HG03135 (cell line): ENCODE results near the gene CHST2.
A peak's percentile ranks its signal among the peaks of the same experiment; 100 is the strongest.

Experiments
- ATAC-seq: cut with Tn5 transposase; IDR thresholded peaks from one replicate; pipeline ENCODE4 v1.9.1; 2021; ENCODE audit warnings: mild to moderate bottlenecking, moderate library complexity; ENCODE audit not compliant: unreplicated experiment

The CHST2 gene

DNA sequence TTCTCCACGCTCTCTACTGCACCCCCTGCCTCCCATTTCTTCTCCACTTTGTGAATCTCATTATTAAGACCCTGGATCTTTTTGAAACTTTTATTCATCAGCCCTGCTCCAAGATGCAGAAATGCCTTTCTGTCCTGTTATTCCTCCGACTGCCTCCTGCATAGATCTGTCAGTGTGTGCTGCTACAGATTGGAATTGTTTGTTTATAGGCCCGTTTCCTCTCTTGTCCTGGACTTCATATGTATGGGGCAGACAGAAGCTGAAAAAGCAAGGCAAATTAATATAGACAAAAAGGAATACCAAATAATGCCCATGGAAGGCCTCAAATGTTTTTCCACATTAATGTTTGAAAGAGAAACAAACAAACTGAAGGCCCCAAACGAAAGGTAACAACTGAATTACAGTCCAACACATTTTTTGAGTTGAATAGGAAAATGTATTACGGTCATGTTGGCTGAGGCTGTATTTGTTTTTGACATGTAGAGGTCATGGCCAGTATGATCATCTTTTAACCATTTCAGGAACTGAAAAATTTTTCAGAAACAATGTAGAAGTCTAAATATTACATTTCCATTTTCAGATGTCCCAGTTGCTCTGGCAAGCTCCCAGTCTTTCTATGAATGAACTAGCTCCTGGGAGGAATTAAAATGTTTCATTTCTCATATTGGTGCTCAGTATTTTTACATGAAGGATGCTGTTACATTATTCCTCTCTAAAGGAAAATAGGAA lies 8.8 kb downstream of the CHST2 start:
- ATAC-seq = no peak

DNA sequence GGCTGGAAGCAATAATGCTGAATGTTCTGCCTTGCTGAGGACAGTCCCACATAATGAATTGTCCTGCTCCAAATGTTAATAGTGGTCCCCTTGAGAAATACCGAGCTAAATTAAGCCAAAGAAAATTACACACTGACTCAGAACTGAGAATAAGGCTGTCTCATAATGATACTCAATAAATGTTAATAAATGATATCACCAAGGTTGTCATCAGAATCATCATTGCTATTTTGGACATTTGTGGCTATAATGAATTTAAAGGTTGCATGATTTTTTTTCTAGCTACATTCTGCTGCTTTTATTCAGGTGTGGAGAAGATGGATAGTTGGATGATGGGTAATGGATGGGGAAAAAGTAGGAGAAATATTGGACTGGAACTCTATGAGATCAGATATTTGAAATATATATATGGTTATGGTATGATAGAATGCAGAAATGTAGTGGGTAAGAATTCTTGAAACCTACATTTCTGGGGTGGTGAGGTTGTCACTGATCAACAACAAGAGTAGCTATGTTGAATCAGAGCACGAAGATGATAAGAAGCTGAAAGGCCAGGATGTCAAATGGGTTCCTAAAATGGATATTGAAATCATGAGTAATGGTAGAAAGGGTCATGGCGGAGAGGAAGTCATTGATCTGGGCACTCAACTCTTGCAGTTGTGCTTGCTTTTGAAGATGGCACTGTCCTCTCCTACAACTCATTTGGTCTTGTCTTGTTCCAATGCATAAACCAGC lies 12.8 kb downstream of the CHST2 start:
- ATAC-seq = no peak

DNA sequence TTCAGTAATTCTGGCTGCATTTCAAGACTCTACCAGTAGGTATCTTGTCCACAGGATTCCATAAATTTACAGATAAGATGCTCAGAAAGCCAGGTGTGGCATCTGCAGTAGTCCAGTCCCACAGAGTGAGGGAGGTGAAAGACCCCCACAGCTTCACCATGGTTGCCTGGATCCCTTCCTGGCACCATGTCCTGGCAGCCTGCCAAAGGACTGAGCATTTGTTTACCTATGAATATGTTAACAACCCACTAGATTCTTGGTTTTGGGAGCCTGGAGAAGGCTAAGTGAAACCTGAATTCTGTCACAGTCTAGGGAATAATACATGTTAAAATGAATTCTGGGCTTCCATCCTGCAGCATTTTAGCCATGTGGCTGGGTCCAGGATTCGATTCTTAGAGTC lies 14.9 kb downstream of the CHST2 start:
- ATAC-seq = no peak

DNA sequence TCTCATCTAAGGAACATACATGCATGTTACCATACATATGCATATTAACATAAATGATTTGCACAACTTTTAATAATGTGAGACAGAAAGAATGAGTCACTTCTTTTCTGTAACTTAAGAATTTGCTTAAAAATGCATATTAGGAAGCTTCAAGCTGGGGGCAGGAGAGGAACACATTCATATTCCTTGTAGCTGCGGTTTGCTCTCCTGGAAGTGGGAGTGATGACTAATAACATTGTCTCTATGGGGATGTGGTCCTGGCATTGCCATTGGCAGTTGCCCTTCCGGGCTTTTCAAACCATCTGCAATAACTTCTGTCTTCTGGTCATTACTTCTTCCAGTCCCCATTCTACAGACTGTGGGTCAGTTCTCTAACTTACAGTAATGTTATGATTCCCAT lies 15.6 kb downstream of the CHST2 start:
- ATAC-seq = no peak

DNA sequence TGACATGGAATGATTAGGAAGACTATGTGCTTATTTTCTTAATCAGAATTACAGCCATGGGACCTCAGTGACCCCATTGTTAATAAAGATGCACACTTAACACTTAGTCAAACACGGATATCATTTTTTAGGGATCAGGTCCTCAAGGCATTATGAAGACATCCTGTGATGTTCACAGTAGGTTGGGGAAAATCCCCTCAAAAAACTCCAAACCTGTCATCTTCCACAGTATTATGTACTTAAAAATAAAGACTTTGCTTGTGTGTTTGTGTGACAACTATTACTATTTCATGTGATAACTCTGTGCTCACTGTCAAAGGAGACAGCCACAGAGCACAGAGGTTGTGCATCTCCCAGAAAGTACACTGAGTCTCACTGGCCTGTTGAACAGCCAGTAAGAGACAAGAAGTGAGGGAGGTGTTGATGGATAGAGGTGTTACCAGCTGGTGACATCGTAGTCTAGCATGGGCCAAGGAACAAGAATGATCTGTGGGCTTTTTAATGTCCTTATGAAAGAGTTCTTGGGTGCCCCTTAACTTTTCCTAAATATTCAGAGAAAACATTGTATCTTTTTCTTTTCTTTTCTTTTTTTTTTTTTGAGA lies 18.0 kb downstream of the CHST2 start:
- ATAC-seq = no peak

DNA sequence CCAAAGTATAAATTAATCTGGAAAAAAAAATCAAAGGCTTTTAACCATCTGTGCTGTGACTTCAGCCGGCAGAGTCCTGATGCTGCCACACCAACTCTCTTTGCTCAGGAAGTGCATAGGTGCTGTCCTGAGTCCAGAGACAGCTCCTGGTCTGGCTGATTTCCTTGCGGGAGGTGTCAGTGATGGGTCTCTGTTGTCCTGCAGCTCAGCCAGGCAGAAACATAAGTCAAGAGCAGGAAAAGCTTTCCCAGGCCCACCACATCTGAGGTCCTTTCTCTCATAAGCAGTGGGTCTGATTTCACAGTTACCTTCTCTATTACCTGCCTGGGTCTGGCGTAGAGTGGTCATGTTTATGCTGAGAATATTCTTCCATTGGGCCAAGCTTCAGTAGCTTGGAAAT lies 19.4 kb downstream of the CHST2 start:
- no peak for ATAC-seq

DNA sequence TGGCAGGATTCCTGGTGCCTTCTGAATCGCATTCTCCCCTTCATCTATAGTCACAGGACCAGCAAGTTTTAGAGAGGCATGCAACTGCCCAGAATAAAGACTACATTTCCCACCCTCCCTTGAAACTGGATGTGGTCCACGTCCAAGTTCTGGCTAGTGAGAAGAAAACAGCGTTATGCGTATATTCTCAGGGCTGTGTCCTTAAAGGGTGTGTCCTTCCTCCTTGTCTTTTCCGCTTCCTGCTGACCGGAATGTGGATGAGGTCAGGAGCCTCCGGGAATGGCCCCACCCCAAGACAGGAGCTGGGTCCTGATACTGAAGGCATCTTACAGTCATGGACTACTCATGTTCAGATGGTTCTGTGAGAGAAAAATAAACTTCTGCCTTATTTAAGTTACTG lies 20.2 kb downstream of the CHST2 start:
- ATAC-seq = no peak

DNA sequence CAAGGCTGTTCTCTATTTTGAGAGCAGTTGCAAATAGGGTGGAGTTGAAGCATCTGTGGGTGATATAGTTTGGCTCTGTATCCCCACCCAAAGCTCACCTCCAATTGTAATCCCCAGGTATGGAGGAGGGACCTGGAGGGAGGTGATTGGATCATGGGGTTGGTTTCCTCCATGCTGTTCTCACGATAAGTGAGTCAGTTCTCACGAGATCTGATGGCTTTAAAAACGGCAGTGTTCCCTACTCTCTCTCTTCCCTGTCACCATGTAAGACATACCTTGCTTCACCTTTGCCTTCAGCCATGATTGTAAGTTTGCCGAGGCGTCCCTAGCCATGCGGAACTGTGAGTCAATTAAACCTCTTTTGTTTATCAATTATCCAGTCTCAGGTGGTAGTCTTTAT lies 21.0 kb downstream of the CHST2 start:
- no peak for ATAC-seq

DNA sequence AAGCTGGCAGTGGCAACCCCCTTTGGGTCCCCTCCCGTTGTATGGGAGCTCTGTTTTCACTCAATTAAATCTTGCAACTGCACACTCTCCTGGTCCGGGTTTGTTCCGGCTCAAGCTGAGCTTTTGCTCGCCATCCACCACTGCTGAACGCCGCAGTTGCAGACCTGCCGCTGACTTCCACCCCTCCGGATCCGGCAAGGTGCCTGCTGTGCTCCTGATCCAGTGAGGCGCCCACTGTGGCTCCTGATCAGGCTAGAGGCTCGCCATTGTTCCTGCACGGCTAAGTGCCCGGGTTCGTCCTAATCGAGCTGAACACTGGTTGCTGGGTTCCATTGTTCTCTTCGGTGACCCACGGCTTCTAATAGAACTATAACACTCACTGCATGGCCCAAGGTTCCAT lies 22.8 kb downstream of the CHST2 start:
- ATAC-seq = no peak

DNA sequence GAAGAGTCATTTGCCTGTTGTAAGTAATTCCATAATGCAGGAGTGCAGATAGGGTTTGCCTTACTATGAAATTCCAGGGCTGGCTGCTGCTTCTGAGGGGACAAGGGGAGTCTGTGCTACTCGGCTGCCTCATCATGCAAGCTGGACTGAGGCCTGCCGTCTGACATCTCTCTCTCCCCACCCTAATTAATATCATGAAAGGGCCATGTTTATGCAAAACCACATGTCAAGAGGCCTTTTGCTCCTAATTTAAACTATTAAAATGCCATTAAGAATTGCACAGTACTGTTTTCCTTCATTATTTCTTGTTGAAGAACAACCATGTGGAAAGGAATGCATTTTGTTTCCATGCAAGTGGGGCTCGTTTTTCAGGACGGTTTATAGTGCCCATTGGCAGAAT lies 26.3 kb downstream of the CHST2 start:
- no peak for ATAC-seq

DNA sequence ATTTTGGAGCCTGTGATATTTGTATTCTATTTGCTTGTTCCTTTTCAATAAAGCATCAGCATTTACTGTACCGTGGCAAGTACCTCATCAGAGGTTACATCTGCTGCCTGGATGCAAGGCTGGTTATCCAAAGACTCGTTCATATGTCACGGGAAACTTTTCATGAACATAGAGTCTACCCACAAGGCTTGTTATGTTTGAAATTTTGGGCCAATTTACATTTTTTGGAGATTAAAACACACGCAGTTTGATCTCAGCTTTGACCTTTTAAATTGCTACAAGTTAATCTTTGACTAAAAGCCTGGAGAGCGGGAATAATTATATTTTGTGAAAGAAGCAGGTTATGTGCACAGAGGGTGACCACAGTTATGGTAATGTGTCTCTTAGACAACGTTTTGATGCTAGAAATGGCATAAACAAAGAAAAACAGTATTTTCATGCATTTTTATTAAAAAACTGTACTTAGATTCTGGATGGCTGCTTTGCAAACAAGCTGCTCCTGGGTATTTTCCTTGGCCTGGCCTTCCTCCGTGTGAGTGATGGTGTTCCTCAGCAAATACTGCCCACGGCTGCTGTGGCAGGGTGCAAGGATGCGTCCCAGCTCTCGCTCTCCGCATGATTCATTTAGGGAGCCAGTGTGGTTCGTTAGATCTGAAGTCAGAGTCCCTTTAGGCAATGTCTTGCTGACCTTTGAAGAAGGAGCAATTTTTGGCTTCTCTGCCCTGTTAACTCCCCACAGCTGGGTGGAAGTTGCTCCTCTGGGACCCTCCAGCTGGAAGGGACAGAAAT lies 27.1 kb downstream of the CHST2 start:
- ATAC-seq = no peak

DNA sequence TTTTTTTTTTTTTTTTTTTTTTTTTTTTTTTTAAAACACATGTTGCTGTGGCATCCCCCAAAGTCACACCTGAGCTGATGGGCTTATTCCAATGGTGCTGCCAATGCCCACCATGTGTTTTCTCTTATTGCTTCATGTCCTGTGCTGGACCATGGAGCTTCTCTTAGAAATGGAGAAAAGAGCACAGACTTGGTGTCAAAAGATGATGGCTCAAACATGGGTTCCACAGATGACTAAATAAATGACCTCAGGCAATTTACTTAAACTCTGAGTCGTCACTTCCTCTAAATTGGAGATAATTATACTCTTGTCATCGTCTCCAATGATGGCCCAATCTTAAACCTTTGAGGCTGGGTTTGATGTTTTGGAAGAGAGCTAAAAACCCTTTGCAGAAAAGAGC lies 28.1 kb downstream of the CHST2 start:
- ATAC-seq = no peak

DNA sequence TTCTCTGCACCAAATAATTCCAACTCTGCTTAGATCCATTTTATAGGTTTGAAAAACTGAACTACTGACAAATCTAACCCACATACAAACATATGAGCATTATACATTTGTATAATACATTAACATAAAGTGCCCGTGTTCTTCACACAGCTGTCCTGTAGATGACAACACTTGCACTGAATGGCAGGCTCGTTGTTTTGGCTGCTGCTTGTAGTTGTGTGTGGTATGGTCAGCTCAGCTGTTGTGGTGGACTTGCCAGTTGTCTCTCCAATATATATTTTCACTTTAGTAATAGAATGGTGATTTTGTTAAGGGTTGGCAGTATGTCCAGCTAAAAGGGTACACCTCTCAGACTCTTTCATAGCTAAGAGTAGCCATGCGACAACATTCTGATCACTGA lies 30.5 kb downstream of the CHST2 start:
- no peak for ATAC-seq

DNA sequence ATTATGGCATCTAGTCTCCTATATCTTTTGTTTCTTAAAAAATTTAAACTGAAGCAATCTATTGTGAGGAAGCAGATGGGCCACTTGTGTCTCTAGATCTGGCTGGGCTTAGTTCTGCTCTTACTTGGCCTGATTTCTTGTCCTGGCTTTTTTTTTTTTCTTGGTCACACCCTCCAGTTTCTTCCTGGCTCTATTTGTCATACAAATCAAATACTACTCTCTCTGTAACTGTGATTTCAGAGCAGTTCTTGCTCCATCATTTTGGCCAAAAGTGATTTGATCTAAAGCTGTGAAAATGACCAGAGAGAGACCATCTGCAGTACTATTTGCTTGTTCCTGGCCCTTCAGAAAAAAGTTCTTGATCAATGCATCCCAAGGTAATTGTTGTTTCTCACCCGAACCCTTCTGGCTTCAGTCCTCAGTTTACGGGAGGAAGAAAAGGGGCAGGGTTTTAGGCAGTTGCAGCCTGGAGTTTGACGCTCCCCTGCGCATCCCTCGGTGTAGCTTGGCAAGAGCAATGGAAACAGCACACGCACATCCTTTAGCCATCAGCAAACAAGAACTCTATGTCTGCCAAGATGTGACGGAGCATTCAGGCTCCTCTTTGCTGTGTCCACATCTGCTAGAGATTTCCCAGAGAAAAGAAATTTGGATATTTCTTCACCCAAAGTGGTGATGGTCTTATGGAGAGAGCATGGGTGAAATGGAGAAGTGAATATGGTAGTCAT lies 31.6 kb downstream of the CHST2 start:
- no peak for ATAC-seq

DNA sequence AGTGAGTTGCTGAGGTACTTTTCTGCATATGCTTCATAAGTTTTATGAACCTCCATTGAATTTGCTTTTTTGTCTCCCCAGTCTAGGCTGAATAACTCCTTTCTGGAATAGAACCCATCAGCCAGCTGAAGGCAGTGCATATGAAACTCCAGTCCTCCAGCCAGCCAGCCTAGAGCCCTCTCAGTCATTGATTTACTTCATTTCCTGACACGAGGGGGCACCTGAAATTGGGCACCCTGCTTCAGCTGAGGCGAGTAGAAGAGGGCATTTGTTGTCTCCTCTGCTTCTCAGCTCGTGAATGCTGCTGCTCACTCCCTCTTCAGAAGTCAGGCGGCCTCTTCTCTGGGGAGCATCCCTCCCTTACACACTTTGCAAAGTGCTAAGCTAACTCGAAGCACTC lies 32.5 kb downstream of the CHST2 start:
- no peak for ATAC-seq

DNA sequence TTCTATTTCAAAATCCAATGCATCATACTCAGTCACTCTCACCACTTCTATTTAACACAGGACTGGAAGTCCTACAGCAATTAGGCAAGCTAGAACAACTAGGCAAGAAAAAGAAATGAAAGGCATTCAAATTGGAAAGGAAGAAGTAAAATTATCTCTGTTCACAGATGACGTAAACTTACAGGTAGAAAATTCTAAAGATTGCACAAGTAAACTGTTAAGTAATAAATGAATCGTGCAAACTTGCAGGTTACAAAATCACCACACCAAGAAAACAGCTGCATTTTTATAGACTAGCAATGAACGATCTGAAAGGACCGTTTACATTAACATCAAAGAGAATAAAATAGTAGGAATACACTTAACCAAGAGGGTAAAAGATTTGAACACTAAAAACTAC lies 36.2 kb downstream of the CHST2 start:
- ATAC-seq = no peak

DNA sequence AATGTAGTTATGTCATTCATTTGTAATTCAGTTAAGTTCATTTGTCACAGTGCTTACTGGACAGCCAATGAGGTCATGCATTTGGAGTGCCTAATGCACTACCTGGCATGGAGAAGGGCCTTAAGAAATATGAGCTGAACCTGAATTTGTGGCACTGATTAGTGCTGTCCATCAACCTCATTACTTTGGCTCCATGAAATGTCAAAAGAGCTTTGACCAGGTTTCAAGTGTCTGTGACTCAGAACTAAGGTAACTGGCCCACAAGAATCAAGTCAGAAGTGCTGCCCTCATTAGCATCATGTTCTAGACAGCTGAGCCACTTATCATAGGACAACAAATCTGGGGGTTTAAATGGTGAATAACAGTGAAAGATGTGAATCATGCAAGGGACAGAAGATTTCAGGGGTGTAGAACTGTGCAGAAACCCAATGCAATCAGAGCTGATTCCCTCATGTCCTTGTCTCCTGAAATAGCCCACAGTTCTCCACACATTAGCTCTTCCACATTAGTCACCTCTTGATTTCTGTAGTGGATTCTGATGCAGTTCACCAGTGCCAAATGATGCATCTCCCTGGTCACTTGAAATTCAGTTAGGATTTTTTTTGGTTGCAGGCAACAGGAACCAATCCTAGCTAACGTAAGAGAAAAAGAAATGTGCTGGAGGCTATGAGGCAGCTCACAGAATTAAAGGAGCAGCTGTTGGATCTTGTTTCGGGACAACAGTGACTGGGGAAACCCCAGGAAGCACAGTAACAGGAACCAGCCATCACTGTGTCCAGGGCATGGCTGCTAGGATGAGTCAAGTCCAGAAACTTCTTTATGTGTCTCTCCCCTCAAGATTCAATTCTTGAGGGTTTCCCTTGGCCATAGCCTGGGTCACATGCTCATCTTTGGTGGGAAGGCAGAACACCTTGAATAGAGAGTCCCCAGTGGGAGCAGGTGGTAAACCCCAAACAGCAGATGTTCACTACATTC lies 38.7 kb downstream of the CHST2 start:
- ATAC-seq = peak; percentile 74

DNA sequence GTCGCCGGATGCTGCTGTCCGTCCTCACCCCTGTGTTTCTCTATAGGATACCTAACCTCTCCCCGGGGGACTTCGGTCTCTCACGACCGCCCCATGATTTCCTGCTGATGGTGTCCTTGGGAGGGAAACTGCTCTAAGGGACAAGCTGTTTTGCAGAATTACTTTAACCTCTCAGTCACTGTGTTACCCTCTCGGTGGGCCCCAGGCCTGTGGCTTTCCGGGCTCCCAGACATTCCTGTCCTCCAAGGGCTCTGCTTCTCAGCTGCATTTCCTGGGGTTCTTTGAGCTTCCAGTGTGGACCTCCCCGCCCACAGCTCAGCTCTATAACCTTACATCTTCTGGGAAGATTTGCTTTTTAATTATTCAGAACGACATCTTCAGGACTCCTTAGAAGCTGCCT lies 40.9 kb downstream of the CHST2 start:
- ATAC-seq = no peak

DNA sequence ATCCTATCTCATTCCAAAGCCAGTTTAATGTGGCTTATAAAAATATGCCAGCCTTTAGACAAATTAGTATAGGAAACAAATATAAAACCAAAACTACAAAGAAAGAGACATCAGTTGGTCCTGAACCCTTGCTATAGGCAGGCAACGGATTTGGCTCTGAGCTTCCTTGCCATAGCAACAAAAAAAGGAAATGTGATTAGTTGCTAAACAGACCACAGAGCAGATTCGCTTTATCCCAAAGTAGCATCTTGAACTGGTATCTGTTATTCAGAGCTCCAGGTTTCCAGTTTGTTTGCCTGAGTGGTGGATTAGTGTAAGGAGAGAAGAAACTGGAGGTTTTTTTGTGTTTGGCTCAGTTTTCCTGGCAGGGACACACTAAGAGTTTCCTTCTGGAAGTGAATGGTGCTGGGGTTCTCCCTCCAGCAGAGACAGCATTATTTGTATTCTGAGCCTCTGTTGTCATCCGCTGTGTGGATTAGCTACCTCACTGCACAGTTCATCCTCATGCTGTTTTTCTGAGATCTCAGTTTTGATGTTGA lies 44.1 kb downstream of the CHST2 start:
- no peak for ATAC-seq
